H9 (cell line): ENCODE results near the gene IRAK1. TPM values are rescaled to one million over a fixed set of nuclear protein-coding genes. Genes with fewer than 3 reads are reported as not detected.

Source experiments
- DNase-seq: peaks from one replicate; pipeline ENCODE4 v3.0.0-alpha.2; 2017
- H2AFZ ChIP-seq: one replicate; pipeline ENCODE4 v1.6.1; 2013; ENCODE audit warnings: mild to moderate bottlenecking, low read length, control low read depth, moderate library complexity
- H2AK5ac ChIP-seq: 2 replicates; pipeline ENCODE4 v1.6.1; 2013; ENCODE audit warnings: low read length, control low read depth, mixed read lengths; ENCODE audit not compliant: insufficient read length
- H2BK120ac ChIP-seq: one replicate; pipeline ENCODE4 v1.6.1; 2013; ENCODE audit warnings: low read depth, mild to moderate bottlenecking, low read length, control low read depth, inconsistent platforms; ENCODE audit not compliant: poor library complexity, severe bottlenecking
- H2BK12ac ChIP-seq: 2 replicates; pipeline ENCODE4 v1.6.1; 2013; ENCODE audit warnings: low read length, control low read depth, mixed read lengths, low read depth; ENCODE audit not compliant: insufficient read length
- H2BK15ac ChIP-seq: 2 replicates; pipeline ENCODE4 v1.6.1; 2013; ENCODE audit warnings: low read depth, low read length, control low read depth
- H2BK20ac ChIP-seq: one replicate; pipeline ENCODE4 v1.6.1; 2013; ENCODE audit warnings: low read depth, mild to moderate bottlenecking, low read length, control low read depth, inconsistent platforms; ENCODE audit not compliant: poor library complexity, severe bottlenecking
- H2BK5ac ChIP-seq: 2 replicates; pipeline ENCODE4 v1.6.1; 2013; ENCODE audit warnings: low read length, control low read depth, mixed read lengths; ENCODE audit not compliant: insufficient read length
- H3K14ac ChIP-seq: 2 replicates; pipeline ENCODE4 v1.6.1; 2013; ENCODE audit warnings: low read length, control low read depth; ENCODE audit not compliant: insufficient read depth
- H3K18ac ChIP-seq: 2 replicates; pipeline ENCODE4 v1.6.1; 2013; ENCODE audit warnings: low read depth, mild to moderate bottlenecking, mixed read lengths, low read length, control low read depth; ENCODE audit not compliant: insufficient read length
- H3K23ac ChIP-seq: 2 replicates; pipeline ENCODE4 v1.6.1; 2013; ENCODE audit warnings: low read length, control low read depth, mixed read lengths, low read depth; ENCODE audit not compliant: insufficient read length
- H3K23me2 ChIP-seq: 2 replicates; pipeline ENCODE4 v1.6.1; 2013; ENCODE audit warnings: low read depth, mild to moderate bottlenecking, mixed read lengths, low read length, control low read depth; ENCODE audit not compliant: insufficient read length, poor library complexity, severe bottlenecking
- H3K27ac ChIP-seq: 2 replicates; pipeline ENCODE4 v1.5.1; 2013; ENCODE audit warnings: low read length, control low read depth, mixed read lengths, low read depth; ENCODE audit not compliant: insufficient read length
- H3K27me3 ChIP-seq: 2 replicates; pipeline ENCODE4 v1.6.1; 2013; ENCODE audit warnings: low read length, control low read depth, inconsistent platforms; ENCODE audit not compliant: insufficient read depth
- H3K4ac ChIP-seq: 2 replicates; pipeline ENCODE4 v1.6.1; 2013; ENCODE audit warnings: low read depth, mild to moderate bottlenecking, control low read depth, inconsistent platforms, low read length, moderate library complexity
- H3K4me1 ChIP-seq: 2 replicates; pipeline ENCODE4 v1.6.1; 2013; ENCODE audit warnings: low read length, control low read depth, inconsistent platforms; ENCODE audit not compliant: insufficient read depth
- H3K4me2 ChIP-seq: 2 replicates; pipeline ENCODE4 v1.6.1; 2013; ENCODE audit warnings: low read length, control low read depth, mixed read lengths; ENCODE audit not compliant: insufficient read length, insufficient read depth
- H3K56ac ChIP-seq: 2 replicates; pipeline ENCODE4 v1.6.1; 2013; ENCODE audit warnings: low read depth, mild to moderate bottlenecking, mixed read lengths, low read length, control low read depth; ENCODE audit not compliant: insufficient read length
- H3K79me1 ChIP-seq: 2 replicates; pipeline ENCODE4 v1.6.1; 2013; ENCODE audit warnings: low read depth, mild to moderate bottlenecking, moderate library complexity, low read length, control low read depth, inconsistent platforms; ENCODE audit not compliant: insufficient read depth, poor library complexity, severe bottlenecking
- H3K79me2 ChIP-seq: 2 replicates; pipeline ENCODE4 v1.6.1; 2013; ENCODE audit warnings: low read length, control low read depth, inconsistent platforms; ENCODE audit not compliant: insufficient read depth
- H3K9ac ChIP-seq: 2 replicates; pipeline ENCODE4 v1.6.1; 2013; ENCODE audit warnings: low read length, control low read depth, mixed read lengths; ENCODE audit not compliant: insufficient read length; ENCODE audit errors: extremely low read depth
- H3K9me3 ChIP-seq: one replicate; pipeline ENCODE4 v1.6.1; 2013; ENCODE audit warnings: low read depth, low read length, inconsistent platforms; ENCODE audit not compliant: control insufficient read depth
- H3T11ph ChIP-seq: one replicate; pipeline ENCODE4 v1.6.1; 2013; ENCODE audit warnings: mild to moderate bottlenecking, low read length, control low read depth, inconsistent platforms
- H4K20me1 ChIP-seq: one replicate; pipeline ENCODE4 v1.6.1; 2013; ENCODE audit not compliant: control insufficient read depth, insufficient read length, insufficient read depth
- H4K5ac ChIP-seq: 2 replicates; pipeline ENCODE4 v1.6.1; 2013; ENCODE audit warnings: low read depth, mild to moderate bottlenecking, mixed read lengths, low read length, control low read depth; ENCODE audit not compliant: insufficient read length
- H4K8ac ChIP-seq: replicated peaks from 2 replicates; pipeline ENCODE4 v1.6.1; 2013; ENCODE audit warnings: low read length, control low read depth, mixed read lengths, low read depth; ENCODE audit not compliant: insufficient read length
- H4K91ac ChIP-seq: 2 replicates; pipeline ENCODE4 v1.6.1; 2013; ENCODE audit warnings: low read depth, mild to moderate bottlenecking, moderate library complexity, mixed read lengths, low read length, control low read depth; ENCODE audit not compliant: insufficient read length
- H3K27ac Mint-ChIP-seq, 3 experiments: 2 replicates in 2 of 3; 3 replicates in 1 of 3; pipeline ENCODE4 v1.8.0; 2020 to 2021; ENCODE audit warnings: mixed read lengths in 3 of 3, mild to moderate bottlenecking in 1 of 3, moderate library complexity in 1 of 3
- H3K27me3 Mint-ChIP-seq: 2 replicates; pipeline ENCODE4 v1.8.0; 2021; ENCODE audit warnings: low read depth, mild to moderate bottlenecking, moderate library complexity, mixed read lengths
- H3K36me3 Mint-ChIP-seq, 3 experiments: 2 replicates in 2 of 3; 3 replicates in 1 of 3; pipeline ENCODE4 v1.8.0; 2020 to 2021; ENCODE audit warnings: low read depth in 3 of 3, mixed read lengths in 3 of 3; ENCODE audit not compliant: insufficient read depth in 1 of 3
- H3K4me1 Mint-ChIP-seq, 2 experiments: 2 replicates each; pipeline ENCODE4 v1.8.0; 2020; ENCODE audit warnings: mixed read lengths in 2 of 2
- H3K4me3 Mint-ChIP-seq, 2 experiments: 2 replicates in 1 of 2; 3 replicates in 1 of 2; pipeline ENCODE4 v1.8.0; 2020 to 2021; ENCODE audit warnings: mild to moderate bottlenecking in 2 of 2, mixed read lengths in 2 of 2, moderate library complexity in 1 of 2
- H3K9me3 Mint-ChIP-seq, 2 experiments: 2 replicates in 1 of 2; 3 replicates in 1 of 2; pipeline ENCODE4 v1.8.0; 2020; ENCODE audit warnings: mild to moderate bottlenecking in 2 of 2, mixed read lengths in 2 of 2, moderate library complexity in 1 of 2
- WGBS: extraction: QIAGEN DNeasy Blood & Tissue Kit; methylation state at CpG from one replicate; pipeline ENCODE4 v1.1.7; 2013; ENCODE audit warnings: missing lambda C conversion rate, low lambda C conversion rate, mixed read lengths; ENCODE audit not compliant: insufficient read length; ENCODE audit errors: extremely low coverage; 5-methylcytosine and 5-hydroxymethylcytosine counted together
- total RNA-seq: library from RNA; stranded (reverse); gene quantifications from 2 replicates; pipeline ENCODE4 v1.2.1, GENCODE V29; 2021
- TF ChIP-seq, protein P1 (sequence below): fragments of 200-600 bp; sonication (generic); conservative IDR thresholded peaks from 3 replicates; pipeline ENCODE4 v1.8.0; 2021; ENCODE audit warnings: antibody characterized with exemption, mild to moderate bottlenecking

IRAK1 gene
- total RNA-seq, 1 experiment from 2014 or later: 98.4 TPM

DNA sequence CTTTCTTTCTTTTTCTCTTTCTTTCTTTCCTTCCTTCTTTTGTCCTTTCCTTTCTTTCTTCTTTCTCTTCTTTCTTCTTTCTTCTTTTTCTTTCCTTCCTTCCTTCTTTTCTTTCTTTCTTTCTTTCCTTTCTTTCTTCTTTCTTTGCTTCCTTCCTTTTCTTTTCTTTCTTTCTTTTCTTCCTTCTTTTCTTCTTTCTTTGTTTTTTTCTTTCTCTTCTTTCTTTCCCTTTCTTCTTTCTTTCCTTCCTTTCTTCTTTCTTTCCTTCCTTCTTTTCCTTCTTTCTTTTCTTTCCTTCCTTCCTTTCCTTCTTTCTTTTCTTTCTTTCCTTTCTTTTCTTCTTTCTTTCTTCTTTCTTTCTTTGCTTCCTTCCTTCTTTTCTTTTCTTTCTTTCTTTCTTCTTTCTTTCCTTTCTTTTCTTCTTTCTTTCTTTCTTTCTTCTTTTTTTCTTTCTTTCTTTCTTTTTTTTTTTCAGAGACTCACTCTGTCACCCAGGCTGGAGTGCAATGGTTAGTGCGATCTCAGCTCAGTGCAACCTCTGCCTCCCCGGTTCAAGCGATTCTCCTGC is 28.6 kb downstream of the IRAK1 start:
- Histone ChIP-seq H3K27me3 (no peaks in the 10 kb centered on the region), H3K4me2 (no peak overlapping the region), H2BK12ac (no peak overlapping the region), H3K18ac (no peak overlapping the region), H3K23me2 (no peaks in the 10 kb centered on the region), H3K79me1 (no peaks in the 10 kb centered on the region), H4K5ac (no peak overlapping the region), H3K56ac (no peak overlapping the region), H2BK15ac (no peak overlapping the region), H2BK5ac (no peak overlapping the region), H3K4me1 (no peaks in the 10 kb centered on the region), H2BK20ac (no peak overlapping the region), H3K79me2 (no peaks in the 10 kb centered on the region), H3K14ac (no peak overlapping the region), H2BK120ac (no peak overlapping the region), H3K9me3 (peaks cover 14% of the 10 kb centered on the region), H2AFZ (no peak overlapping the region), H3K23ac (no peak overlapping the region), H3K27ac (no peak overlapping the region), H3T11ph (no peak overlapping the region), H3K4ac (no peak overlapping the region), H4K20me1 (no peaks in the 10 kb centered on the region), H3K9ac (no peak overlapping the region), H2AK5ac (no peak overlapping the region), H4K8ac (no peak overlapping the region), H4K91ac (no peak overlapping the region)
- H3K9me3 Mint-ChIP-seq: peaks cover 64 to 74% of the 10 kb centered on the region in 2 experiments
- no peak for DNase-seq
- no peaks in the 10 kb centered on the region for H3K4me1 Mint-ChIP-seq
- no peaks in the 10 kb centered on the region; the same call in 1 of the 2 replicates for H3K27me3 Mint-ChIP-seq
- no peak overlapping the region for H3K4me3 Mint-ChIP-seq
- WGBS: no CpG with 5 or more reads among the region's 3 CpGs
- no peak overlapping the region for H3K27ac Mint-ChIP-seq
- peaks cover 5% of the 10 kb centered on the region in 3 experiments; a peak in 4 of 7 replicates for H3K36me3 Mint-ChIP-seq
- TF ChIP-seq, protein P1, sequence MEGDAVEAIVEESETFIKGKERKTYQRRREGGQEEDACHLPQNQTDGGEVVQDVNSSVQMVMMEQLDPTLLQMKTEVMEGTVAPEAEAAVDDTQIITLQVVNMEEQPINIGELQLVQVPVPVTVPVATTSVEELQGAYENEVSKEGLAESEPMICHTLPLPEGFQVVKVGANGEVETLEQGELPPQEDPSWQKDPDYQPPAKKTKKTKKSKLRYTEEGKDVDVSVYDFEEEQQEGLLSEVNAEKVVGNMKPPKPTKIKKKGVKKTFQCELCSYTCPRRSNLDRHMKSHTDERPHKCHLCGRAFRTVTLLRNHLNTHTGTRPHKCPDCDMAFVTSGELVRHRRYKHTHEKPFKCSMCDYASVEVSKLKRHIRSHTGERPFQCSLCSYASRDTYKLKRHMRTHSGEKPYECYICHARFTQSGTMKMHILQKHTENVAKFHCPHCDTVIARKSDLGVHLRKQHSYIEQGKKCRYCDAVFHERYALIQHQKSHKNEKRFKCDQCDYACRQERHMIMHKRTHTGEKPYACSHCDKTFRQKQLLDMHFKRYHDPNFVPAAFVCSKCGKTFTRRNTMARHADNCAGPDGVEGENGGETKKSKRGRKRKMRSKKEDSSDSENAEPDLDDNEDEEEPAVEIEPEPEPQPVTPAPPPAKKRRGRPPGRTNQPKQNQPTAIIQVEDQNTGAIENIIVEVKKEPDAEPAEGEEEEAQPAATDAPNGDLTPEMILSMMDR: no peak
